CD4-positive, alpha-beta T cell treated with Interleukin-6 for 4 hours (primary cell): ENCODE measurements around the gene CCDC191.
A peak's percentile ranks its signal among the peaks of the same experiment; 100 is the strongest.

Experiments used
- DNase-seq: peaks from one replicate; pipeline ENCODE4 v3.0.0-alpha.2; 2020; ENCODE audit warnings: mixed read lengths

The CCDC191 gene

GRCh38 chr3:113953677-113954076, 102.6 kb downstream of the CCDC191 start:
- DNase-seq: no peak

GRCh38 chr3:113952921-113953320, 103.4 kb downstream of the CCDC191 start:
- DNase-seq: no peak

- peak; percentile 28 for DNase-seq
Measured at GRCh38 chr3:113948015-113948917, 108.1 kb downstream of the CCDC191 start.

- peak; percentile 74 for DNase-seq
Measured at GRCh38 chr3:113947372-113948014, 108.8 kb downstream of the CCDC191 start, which contains the start of gene ZDHHC23. Gene ZDHHC23 (plus strand): TSS chr3:113948013. CDS start chr3:113948803, 790 bp downstream.

GRCh38 chr3:113946831-113947230, 109.5 kb downstream of the CCDC191 start:
- no peak for DNase-seq

GRCh38 chr3:113927556-113927955, 128.8 kb downstream of the CCDC191 start:
- DNase-seq: no peak

- no peak for DNase-seq
Measured at GRCh38 chr3:113914646-113915045, 141.7 kb downstream of the CCDC191 start.
